OCI-LY3 (cell line): Measurements from ENCODE around the gene FADD.

ENCODE experiments used
- EZH2phosphoT487 ChIP-seq: fragments of 200-600 bp; shearing (Covaris generic); IDR thresholded peaks from 2 replicates; pipeline ENCODE4 v1.6.1; 2018; ENCODE audit warnings: antibody characterized with exemption, mixed run types, low read depth
- TF ChIP-seq, protein P1 (sequence below): fragments of 200-600, 300-600 bp; sonication (generic); IDR thresholded peaks from 2 replicates; pipeline ENCODE4 v1.5.1; 2014; ENCODE audit warnings: antibody characterized with exemption, low read length, low read depth

DNA sequence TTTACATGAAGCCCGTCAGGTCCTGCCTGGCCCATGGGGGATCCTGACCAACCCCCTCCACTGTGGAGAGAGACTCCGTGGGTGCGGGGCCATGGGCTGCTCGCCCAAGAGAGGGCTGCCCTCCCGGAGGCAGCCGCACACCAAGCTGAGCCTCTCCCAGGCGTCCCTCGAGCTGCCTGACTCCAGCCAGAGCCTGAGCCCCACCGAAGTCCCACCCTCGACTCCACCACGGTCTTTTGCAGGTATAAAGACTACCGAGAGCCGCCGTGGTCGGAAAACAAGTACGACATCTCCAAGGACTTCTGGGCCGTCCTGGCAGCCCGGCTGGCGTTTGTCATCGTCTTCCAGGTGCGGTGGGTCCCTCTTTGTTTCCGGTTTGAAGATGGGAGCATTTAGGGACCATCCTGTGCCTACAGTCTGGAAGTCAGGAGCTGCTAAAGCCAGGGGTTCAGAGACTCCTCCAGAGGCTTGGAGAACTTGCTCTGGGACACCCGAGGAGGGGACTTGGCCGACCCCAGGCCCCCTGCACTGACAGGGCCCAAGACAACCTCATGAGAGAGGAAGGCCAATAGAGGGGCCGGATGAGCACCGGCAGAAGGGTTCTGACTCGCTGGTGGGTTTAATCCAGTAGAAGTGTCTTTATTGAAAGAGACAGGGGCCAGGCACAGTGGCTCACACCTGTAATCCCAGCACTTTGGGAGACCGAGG lies 17.6 kb upstream of the FADD start:
- TF ChIP-seq, protein P1, sequence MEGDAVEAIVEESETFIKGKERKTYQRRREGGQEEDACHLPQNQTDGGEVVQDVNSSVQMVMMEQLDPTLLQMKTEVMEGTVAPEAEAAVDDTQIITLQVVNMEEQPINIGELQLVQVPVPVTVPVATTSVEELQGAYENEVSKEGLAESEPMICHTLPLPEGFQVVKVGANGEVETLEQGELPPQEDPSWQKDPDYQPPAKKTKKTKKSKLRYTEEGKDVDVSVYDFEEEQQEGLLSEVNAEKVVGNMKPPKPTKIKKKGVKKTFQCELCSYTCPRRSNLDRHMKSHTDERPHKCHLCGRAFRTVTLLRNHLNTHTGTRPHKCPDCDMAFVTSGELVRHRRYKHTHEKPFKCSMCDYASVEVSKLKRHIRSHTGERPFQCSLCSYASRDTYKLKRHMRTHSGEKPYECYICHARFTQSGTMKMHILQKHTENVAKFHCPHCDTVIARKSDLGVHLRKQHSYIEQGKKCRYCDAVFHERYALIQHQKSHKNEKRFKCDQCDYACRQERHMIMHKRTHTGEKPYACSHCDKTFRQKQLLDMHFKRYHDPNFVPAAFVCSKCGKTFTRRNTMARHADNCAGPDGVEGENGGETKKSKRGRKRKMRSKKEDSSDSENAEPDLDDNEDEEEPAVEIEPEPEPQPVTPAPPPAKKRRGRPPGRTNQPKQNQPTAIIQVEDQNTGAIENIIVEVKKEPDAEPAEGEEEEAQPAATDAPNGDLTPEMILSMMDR, result no peak
- TF ChIP-seq EZH2phosphoT487, result no peak
